A673 (cell line): ENCODE data around the gene ZNF672. TPM values are rescaled to one million over a fixed set of nuclear protein-coding genes. Genes with fewer than 3 reads are reported as not detected.
A peak's percentile ranks its signal among the peaks of the same experiment; 100 is the strongest.

Experiments
- BruUV-seq: library from RNA; stranded (reverse); fragments of 400-500 nt; replicated peaks from 2 replicates; lab custom pipeline; 2021; lab: Mats Ljungman, UMichigan
- CTCF ChIA-PET: fragments of 300-600 bp; sonication (Branson Sonifier 250); formaldehyde crosslinking; loops from one replicate; lab custom pipeline; 2022; ENCODE audit warnings: antibody characterized with exemption; lab: Charles Lee
- POLR2A ChIA-PET: fragments of 300-600 bp; sonication (Branson Sonifier 250); formaldehyde crosslinking; loops from one replicate; lab custom pipeline; 2022; ENCODE audit warnings: antibody characterized with exemption; ENCODE audit not compliant: low non-redundant PET; lab: Charles Lee
- DNase-seq: peaks from one replicate; pipeline ENCODE4 v3.0.0-alpha.2; 2015; ENCODE audit warnings: low spot score
- H3K27ac ChIP-seq: fragments of 200-600 bp; sonication (generic); 2 replicates; pipeline ENCODE4 v1.5.1; 2016; ENCODE audit warnings: mixed run types, low read depth, mild to moderate bottlenecking, mixed read lengths, antibody characterized with exemption, low read length; ENCODE audit not compliant: poor library complexity, severe bottlenecking
- H3K27me3 ChIP-seq: fragments of 200-600 bp; sonication (generic); replicated peaks from 2 replicates; pipeline ENCODE4 v1.6.1; 2017; ENCODE audit warnings: mixed run types, low read depth, mild to moderate bottlenecking, mixed read lengths, antibody characterized with exemption, low read length; ENCODE audit not compliant: insufficient read depth, poor library complexity
- H3K36me3 ChIP-seq: fragments of 200-600 bp; sonication (generic); 2 replicates; pipeline ENCODE4 v1.6.1; 2016; ENCODE audit warnings: mixed run types, mild to moderate bottlenecking, mixed read lengths, antibody characterized with exemption, low read length; ENCODE audit not compliant: insufficient read depth, poor library complexity, severe bottlenecking
- H3K4me1 ChIP-seq: fragments of 200-600 bp; sonication (generic); 2 replicates; pipeline ENCODE4 v1.6.1; 2017; ENCODE audit warnings: mixed run types, mild to moderate bottlenecking, mixed read lengths, antibody characterized with exemption, low read length; ENCODE audit not compliant: insufficient read depth, poor library complexity, severe bottlenecking
- H3K4me3 ChIP-seq: fragments of 200-600 bp; sonication (generic); 2 replicates; pipeline ENCODE4 v1.5.1; 2016; ENCODE audit warnings: low read depth, mixed run types, mild to moderate bottlenecking, mixed read lengths, low read length; ENCODE audit not compliant: poor library complexity, severe bottlenecking
- H3K9me3 ChIP-seq: fragments of 200-600 bp; sonication (generic); 2 replicates; pipeline ENCODE4 v1.6.1; 2016; ENCODE audit warnings: mixed run types, low read depth, mild to moderate bottlenecking, mixed read lengths, antibody characterized with exemption, low read length; ENCODE audit not compliant: poor library complexity, severe bottlenecking
- EZH2 ChIP-seq: fragments of 200-600 bp; sonication (generic); IDR thresholded peaks from 2 replicates; pipeline ENCODE4 v1.6.1; 2017; ENCODE audit warnings: borderline replicate concordance, low read depth, mild to moderate bottlenecking, mixed read lengths, antibody characterized with exemption, low read length; ENCODE audit not compliant: poor library complexity, severe bottlenecking
- intact Hi-C: fragments of 100-400 bp; cut with micrococcal nuclease; formaldehyde crosslinking; loops from one replicate; pipeline ENCODE4 v1.10.0; 2022; ENCODE audit not compliant: unreplicated experiment
- total RNA-seq: library from RNA; stranded (reverse); gene quantifications from 2 replicates; pipeline ENCODE4 v1.2.3, GENCODE V29; 2021
- TF ChIP-seq, protein P1 (sequence below): fragments of 300-800, 200-600 bp; sonication (generic); conservative IDR thresholded peaks from 2 replicates; pipeline ENCODE4 v1.5.1; 2017; ENCODE audit warnings: low read depth, mild to moderate bottlenecking, antibody characterized with exemption, low read length, moderate library complexity, mixed read lengths

Gene ZNF672
- total RNA-seq, 1 experiment from 2014 or later, result 21.6 TPM

DNA sequence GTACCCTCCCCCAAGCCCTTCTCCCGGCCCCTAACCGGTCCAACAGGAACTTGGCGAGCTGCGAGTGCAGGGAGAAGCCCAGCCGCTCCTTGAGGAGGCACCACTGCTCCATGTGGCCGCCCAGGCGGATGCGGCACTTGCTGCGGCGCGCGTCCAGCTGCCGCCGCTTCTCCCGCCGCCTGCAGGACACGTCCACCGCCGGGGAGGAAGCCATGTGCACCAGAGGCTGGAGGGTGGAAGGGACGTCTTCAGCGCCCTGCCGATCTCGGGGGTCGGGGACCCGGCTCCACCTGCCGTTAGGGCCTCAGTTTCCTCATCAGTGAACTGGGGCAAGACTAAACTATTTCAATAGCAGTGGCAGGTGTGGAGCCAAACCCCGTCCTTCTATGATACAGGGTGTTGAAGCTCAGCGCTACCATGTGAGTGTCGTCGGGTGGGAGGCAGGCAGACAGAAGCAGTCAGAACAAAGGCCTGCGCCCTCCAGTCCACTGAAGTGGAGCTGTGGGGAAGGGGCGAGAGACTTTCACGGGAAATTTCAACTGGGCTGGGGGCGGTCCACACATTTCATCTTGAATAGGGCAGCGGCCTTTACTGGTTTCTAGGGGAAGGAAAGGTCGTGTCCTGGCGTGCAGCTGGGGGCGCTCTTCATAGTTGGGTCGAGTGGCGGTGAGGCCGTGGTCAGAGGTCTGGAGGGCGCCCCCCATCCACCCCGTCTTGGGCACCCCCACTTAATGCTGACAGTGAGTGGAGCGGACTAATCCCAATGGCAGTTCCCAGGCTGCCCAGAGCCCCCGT is 20.3 kb downstream of the ZNF672 start:
- H3K4me1 ChIP-seq, result peaks cover 22% of the 10 kb centered on the region
- intact Hi-C loops, result loop anchor here (2.0 kb wide), 1 partner anchor 19 kb away; the partner anchor contains the start of gene ZNF672
- no peaks in the 10 kb centered on the region for H3K9me3 ChIP-seq
- no peak for TF ChIP-seq EZH2
- TF ChIP-seq, protein P1, sequence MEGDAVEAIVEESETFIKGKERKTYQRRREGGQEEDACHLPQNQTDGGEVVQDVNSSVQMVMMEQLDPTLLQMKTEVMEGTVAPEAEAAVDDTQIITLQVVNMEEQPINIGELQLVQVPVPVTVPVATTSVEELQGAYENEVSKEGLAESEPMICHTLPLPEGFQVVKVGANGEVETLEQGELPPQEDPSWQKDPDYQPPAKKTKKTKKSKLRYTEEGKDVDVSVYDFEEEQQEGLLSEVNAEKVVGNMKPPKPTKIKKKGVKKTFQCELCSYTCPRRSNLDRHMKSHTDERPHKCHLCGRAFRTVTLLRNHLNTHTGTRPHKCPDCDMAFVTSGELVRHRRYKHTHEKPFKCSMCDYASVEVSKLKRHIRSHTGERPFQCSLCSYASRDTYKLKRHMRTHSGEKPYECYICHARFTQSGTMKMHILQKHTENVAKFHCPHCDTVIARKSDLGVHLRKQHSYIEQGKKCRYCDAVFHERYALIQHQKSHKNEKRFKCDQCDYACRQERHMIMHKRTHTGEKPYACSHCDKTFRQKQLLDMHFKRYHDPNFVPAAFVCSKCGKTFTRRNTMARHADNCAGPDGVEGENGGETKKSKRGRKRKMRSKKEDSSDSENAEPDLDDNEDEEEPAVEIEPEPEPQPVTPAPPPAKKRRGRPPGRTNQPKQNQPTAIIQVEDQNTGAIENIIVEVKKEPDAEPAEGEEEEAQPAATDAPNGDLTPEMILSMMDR, result peak; percentile 44; the same call in 1 of the 2 replicates
- peaks cover 25% of the 10 kb centered on the region for H3K36me3 ChIP-seq
- H3K27me3 ChIP-seq, result peaks cover 3% of the 10 kb centered on the region
- peak overlapping the region; percentile 58 for H3K4me3 ChIP-seq
- peak overlapping the region; percentile 76 for H3K27ac ChIP-seq
- DNase-seq, result peak; percentile 65
- POLR2A ChIA-PET, result no interaction called here
- BruUV-seq, result no TSS peak
- CTCF ChIA-PET, result interaction anchor here (0.7 kb wide), 1 partner anchor 15 kb away, joined by 3 read pairs; no protein-coding TSS in a partner anchor

DNA sequence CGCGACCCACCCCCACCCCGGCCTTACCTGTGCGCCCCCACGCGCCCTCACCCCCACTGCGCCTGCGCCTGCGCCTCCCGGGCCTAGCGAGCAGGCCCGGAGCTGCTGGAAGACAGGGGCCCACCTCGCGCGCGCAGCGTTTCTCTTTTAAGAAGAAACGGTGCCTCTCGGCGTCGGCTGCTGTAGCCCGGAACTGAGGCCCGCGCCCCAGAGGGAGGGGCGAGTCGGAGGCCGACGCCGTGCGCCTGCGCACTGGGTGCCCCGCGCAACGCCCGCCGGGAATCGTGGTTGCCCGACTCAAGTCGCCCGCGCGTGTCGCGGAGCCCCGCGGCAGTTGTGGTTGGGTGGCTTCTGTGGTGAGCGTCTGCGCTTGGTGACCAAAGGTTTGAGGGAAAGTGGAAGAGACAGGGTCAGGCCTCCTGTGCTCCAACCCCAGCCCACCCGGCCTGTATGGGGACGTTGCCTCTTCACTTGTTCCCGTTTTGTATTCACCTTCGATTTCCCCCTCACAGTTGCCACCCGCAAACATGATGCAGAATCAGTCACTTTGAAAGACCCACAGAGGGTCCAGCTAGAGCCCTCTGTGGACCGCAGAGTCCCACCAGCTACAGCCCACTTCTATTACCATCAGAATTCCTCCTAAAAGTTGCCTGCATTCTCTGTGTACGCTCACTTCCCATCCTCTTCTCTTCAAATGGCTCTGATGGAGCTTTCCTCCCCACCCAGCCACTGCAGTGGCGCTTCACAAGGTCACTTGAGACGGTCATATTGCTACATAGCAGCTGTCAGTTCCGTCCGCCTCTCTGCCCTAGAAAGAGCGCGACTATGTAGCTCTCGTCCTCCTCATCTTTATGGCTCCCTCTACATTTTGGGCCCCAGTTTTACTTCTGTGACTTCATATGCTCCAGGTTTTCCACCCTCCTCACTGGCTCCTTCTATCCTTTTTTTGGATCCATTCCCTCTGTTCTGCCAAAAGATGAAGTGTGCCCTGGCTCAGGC is 21.2 kb downstream of the ZNF672 start, which contains the start of gene ZNF692:
TSS of gene ZNF692 (minus strand) at position 195 of the 999 bp plus-strand sequence. CDS start 776 bp downstream, outside the sequence.
- DNase-seq, result peak; percentile 98
- Histone ChIP-seq H3K36me3 (peaks cover 16% of the 10 kb centered on the region), H3K4me3 (peak within 1 kb of the TSS; percentile 58), H3K4me1 (peaks cover 27% of the 10 kb centered on the region), H3K27ac (peak within 1 kb of the TSS; percentile 76), H3K9me3 (no peaks in the 10 kb centered on the region), H3K27me3 (peaks cover 3% of the 10 kb centered on the region)
- no TSS peak for BruUV-seq
- POLR2A ChIA-PET, result no interaction called here
- CTCF ChIA-PET, result interaction anchor here (0.6 to 0.7 kb wide), 2 partner anchors 16 to 48 kb away, joined by 3 read pairs; no protein-coding TSS in a partner anchor
- intact Hi-C loops, result loop anchor here (2.0 kb wide), 1 partner anchor 20 kb away; the partner anchor contains the start of gene ZNF672
- no peak for TF ChIP-seq EZH2
- TF ChIP-seq, protein P1, result 0 out of 2 replicates have a peak, but pooled peaks have one; percentile 1

DNA sequence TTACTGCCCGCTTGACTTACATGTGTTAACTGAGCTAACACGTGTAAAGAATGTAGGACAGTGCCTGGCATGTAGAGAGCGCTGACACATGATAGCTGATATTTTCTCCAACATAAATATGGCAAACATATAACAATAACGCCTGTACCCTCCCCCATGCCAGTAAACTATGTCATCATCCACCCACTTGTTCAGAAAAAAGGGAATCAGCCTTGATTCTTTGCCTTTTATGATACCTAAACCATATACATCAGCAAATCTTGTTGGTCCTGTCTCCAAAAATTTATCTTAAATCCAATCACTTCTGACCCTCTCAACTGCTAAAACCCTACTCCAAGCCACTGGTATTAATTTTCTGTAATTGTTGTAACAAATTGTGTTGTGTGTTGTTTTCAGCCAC is 22.0 kb downstream of the ZNF672 start:
- ChIA-PET POLR2A (no interaction called here), CTCF (no interaction called here)
- Histone ChIP-seq H3K4me3 (no peak overlapping the region), H3K36me3 (peaks cover 8% of the 10 kb centered on the region), H3K27ac (no peak overlapping the region), H3K9me3 (no peaks in the 10 kb centered on the region), H3K27me3 (peaks cover 3% of the 10 kb centered on the region), H3K4me1 (peaks cover 27% of the 10 kb centered on the region)
- intact Hi-C loops, result no loop called here
- no peak for TF ChIP-seq EZH2
- TF ChIP-seq, protein P1, result no peak
- no peak for DNase-seq
- BruUV-seq, result no TSS peak
